ENCODE measurements around the gene RFX3. TPM values are rescaled to one million over a fixed set of nuclear protein-coding genes. Genes with fewer than 3 reads are reported as not detected.

The RFX3 gene
- total RNA-seq (2014; rRNA removed; shearing (Covaris generic)): 3.7 and 4.3 TPM in 2 replicates

DNA sequence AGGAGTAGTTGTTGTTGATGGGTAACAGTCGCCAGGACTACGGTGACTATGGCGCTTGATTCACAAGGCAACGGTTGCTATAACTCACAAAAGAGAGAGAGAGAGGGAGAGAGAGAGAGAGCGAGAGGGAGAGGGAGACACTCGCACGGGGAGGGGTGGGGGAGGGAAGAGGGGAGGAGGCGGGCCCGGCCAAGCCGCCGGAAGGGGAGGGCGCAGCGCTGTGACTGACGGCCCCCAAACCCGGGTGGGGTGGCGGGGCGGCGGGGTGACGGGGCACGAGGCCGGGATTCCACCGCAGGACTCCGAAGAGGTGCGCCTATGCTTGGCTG is at the start of gene RFX3:
Gene RFX3, minus strand, starts transcription at position 166 of the 329 bp plus-strand sequence. CDS start 130,413 bp downstream, outside the sequence.
- peak; percentile 89 for DNase-seq
- H3K36me3 ChIP-seq (replicated peaks; ENCODE audit: control insufficient read depth, insufficient read depth, low read length): no peaks in the 10 kb centered on the region; the same call in 1 of the 2 replicates
- H3K4me3 ChIP-seq (ENCODE audit: insufficient read depth, low read depth, low read length): peak within 1 kb of the TSS; percentile 95
- H3K27me3 ChIP-seq (ENCODE audit: control insufficient read depth, insufficient read depth, low read length): no peaks in the 10 kb centered on the region

- no peaks in the 10 kb centered on the region for H3K36me3 ChIP-seq (replicated peaks; ENCODE audit: control insufficient read depth, insufficient read depth, low read length)
- H3K4me3 ChIP-seq (ENCODE audit: insufficient read depth, low read depth, low read length): no peak overlapping the region
- DNase-seq: no peak
- H3K27me3 ChIP-seq (ENCODE audit: control insufficient read depth, insufficient read depth, low read length): no peaks in the 10 kb centered on the region
Measured at GRCh38 chr9:3571500-3571899, 45.7 kb upstream of the RFX3 start.

- no peaks in the 10 kb centered on the region for H3K36me3 ChIP-seq (replicated peaks; ENCODE audit: control insufficient read depth, insufficient read depth, low read length)
Measured at GRCh38 chr9:3569529-3569928, 43.7 kb upstream of the RFX3 start.

GRCh38 chr9:3567988-3568387 is 42.2 kb upstream of the RFX3 start:
- DNase-seq: no peak

More at GRCh38 chr9:3569529-3569928, 43.7 kb upstream of the RFX3 start:
- no peaks in the 10 kb centered on the region for H3K27me3 ChIP-seq (ENCODE audit: control insufficient read depth, insufficient read depth, low read length)
- no peak for DNase-seq
- H3K4me3 ChIP-seq (ENCODE audit: insufficient read depth, low read depth, low read length): no peak overlapping the region

GRCh38 chr9:3553076-3553765 is 27.4 kb upstream of the RFX3 start:
- no peak for DNase-seq
- H3K27me3 ChIP-seq (ENCODE audit: control insufficient read depth, insufficient read depth, low read length): no peaks in the 10 kb centered on the region
- H3K4me3 ChIP-seq (ENCODE audit: insufficient read depth, low read depth, low read length): no peak overlapping the region
- H3K36me3 ChIP-seq (replicated peaks; ENCODE audit: control insufficient read depth, insufficient read depth, low read length): no peaks in the 10 kb centered on the region

More at GRCh38 chr9:3567988-3568387, 42.2 kb upstream of the RFX3 start:
- Histone ChIP-seq H3K4me3 (ENCODE audit: insufficient read depth, low read depth, low read length) (no peak overlapping the region), H3K27me3 (ENCODE audit: control insufficient read depth, insufficient read depth, low read length) (no peaks in the 10 kb centered on the region), H3K36me3 (replicated peaks; ENCODE audit: control insufficient read depth, insufficient read depth, low read length) (no peaks in the 10 kb centered on the region)

- no peak for DNase-seq
- Histone ChIP-seq H3K27me3 (ENCODE audit: control insufficient read depth, insufficient read depth, low read length) (no peaks in the 10 kb centered on the region), H3K36me3 (replicated peaks; ENCODE audit: control insufficient read depth, insufficient read depth, low read length) (no peaks in the 10 kb centered on the region), H3K4me3 (ENCODE audit: insufficient read depth, low read depth, low read length) (no peak overlapping the region)
Measured at GRCh38 chr9:3549225-3549624, 23.4 kb upstream of the RFX3 start.

DNA sequence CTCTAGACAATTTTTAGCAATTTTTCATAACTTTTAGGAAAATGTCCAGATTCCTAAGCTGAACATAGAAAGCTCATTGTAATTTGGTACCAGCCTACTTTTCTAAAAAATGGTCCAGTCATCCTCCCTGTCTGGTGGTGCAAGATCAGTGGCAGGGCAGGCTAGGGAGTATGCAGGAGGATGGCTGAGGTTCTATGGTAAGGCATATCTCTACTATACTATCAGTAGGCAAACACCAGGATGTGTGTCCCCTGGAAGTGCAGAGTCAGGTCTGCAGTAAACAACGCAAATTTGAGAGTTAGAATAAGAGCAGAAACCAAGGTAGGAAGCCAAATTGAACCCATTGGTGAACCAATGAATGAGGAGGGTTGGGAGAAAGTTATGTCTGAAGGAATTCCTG is 22.8 kb upstream of the RFX3 start:
- Histone ChIP-seq H3K4me3 (ENCODE audit: insufficient read depth, low read depth, low read length) (no peak overlapping the region), H3K36me3 (replicated peaks; ENCODE audit: control insufficient read depth, insufficient read depth, low read length) (no peaks in the 10 kb centered on the region), H3K27me3 (ENCODE audit: control insufficient read depth, insufficient read depth, low read length) (no peaks in the 10 kb centered on the region)
- no peak for DNase-seq

- DNase-seq: no peak
- Histone ChIP-seq H3K4me3 (ENCODE audit: insufficient read depth, low read depth, low read length) (no peak overlapping the region), H3K36me3 (replicated peaks; ENCODE audit: control insufficient read depth, insufficient read depth, low read length) (no peaks in the 10 kb centered on the region), H3K27me3 (ENCODE audit: control insufficient read depth, insufficient read depth, low read length) (no peaks in the 10 kb centered on the region)
Measured at GRCh38 chr9:3541206-3541605, 15.4 kb upstream of the RFX3 start.

- no peak for DNase-seq
- H3K27me3 ChIP-seq (ENCODE audit: control insufficient read depth, insufficient read depth, low read length): no peaks in the 10 kb centered on the region
- H3K4me3 ChIP-seq (ENCODE audit: insufficient read depth, low read depth, low read length): no peak overlapping the region
- H3K36me3 ChIP-seq (replicated peaks; ENCODE audit: control insufficient read depth, insufficient read depth, low read length): no peaks in the 10 kb centered on the region
Measured at GRCh38 chr9:3534614-3535404, 9.0 kb upstream of the RFX3 start.

DNA sequence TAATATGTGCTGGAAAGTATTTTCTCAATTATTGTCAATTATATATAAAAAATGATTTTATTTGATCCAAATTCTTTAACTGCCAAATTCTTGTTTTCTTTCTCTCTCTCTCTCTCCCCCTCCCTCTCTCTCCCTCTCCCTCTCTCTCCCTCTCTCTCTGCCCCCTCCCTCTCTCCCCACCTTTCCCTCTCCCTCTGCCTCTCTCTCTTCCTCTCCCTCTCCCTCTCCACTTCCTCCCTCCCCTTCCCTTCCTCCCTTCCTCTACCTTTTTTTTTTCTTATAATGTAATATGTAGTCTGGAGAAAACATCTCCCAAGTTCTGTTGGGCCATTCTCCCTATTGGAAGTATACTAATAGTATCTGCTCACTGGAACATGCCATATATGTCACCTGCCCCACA is 6.4 kb upstream of the RFX3 start:
- H3K4me3 ChIP-seq (ENCODE audit: insufficient read depth, low read depth, low read length): no peak overlapping the region
- no peak for DNase-seq
- H3K27me3 ChIP-seq (ENCODE audit: control insufficient read depth, insufficient read depth, low read length): no peaks in the 10 kb centered on the region
- H3K36me3 ChIP-seq (replicated peaks; ENCODE audit: control insufficient read depth, insufficient read depth, low read length): no peaks in the 10 kb centered on the region

- Histone ChIP-seq H3K27me3 (ENCODE audit: control insufficient read depth, insufficient read depth, low read length) (no peaks in the 10 kb centered on the region), H3K4me3 (ENCODE audit: insufficient read depth, low read depth, low read length) (no peak overlapping the region), H3K36me3 (replicated peaks; ENCODE audit: control insufficient read depth, insufficient read depth, low read length) (no peaks in the 10 kb centered on the region)
- no peak for DNase-seq
Measured at GRCh38 chr9:3528451-3528850, 2.6 kb upstream of the RFX3 start.

DNA sequence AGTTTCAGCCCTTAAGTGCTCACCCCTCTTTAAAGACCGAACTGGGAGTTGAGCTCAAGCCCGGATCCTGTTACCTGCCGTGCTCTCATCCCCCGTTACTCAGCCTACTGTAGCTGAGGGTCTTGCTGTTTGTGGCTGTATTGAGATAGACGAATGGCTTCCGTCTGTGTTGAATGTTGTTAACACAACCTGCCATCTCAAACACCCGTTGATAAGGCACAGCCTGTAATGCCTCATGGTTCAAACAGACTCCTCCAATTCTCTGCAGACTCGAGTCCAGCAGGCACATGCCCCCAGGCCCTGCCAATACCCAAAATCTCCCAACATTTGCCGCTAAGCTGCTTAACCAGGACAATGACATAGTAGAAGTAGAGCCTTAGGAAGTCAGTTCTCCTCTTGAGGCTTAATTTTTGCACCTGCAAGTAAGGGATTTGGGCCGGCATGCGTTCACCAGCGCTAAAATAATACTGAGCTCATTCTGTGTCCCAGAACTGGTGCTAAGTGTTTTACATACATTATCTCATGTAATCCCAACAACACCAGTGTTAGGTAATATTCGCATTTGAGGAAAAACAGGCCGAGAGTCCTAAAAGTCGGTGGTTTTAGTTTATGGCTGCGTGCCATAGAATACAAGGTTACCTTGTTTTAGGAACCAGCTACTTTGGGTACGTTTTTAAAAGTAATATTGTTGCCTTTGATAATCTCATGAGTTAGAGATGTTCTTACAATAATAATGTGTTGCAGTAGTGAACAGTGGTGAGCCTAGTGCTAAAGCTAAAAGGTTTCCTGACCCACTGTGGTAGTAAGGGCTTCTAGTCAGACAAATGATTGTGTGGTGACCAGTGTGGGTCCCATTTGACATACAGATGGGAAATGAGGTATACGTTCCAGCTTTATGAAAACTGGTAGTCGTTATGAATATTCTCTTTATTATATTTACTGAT is 1.5 kb upstream of the RFX3 start:
- Histone ChIP-seq H3K4me3 (ENCODE audit: insufficient read depth, low read depth, low read length) (peak overlapping the region; percentile 95), H3K36me3 (replicated peaks; ENCODE audit: control insufficient read depth, insufficient read depth, low read length) (no peaks in the 10 kb centered on the region; the same call in 1 of the 2 replicates), H3K27me3 (ENCODE audit: control insufficient read depth, insufficient read depth, low read length) (no peaks in the 10 kb centered on the region)
- DNase-seq: no peak

DNA sequence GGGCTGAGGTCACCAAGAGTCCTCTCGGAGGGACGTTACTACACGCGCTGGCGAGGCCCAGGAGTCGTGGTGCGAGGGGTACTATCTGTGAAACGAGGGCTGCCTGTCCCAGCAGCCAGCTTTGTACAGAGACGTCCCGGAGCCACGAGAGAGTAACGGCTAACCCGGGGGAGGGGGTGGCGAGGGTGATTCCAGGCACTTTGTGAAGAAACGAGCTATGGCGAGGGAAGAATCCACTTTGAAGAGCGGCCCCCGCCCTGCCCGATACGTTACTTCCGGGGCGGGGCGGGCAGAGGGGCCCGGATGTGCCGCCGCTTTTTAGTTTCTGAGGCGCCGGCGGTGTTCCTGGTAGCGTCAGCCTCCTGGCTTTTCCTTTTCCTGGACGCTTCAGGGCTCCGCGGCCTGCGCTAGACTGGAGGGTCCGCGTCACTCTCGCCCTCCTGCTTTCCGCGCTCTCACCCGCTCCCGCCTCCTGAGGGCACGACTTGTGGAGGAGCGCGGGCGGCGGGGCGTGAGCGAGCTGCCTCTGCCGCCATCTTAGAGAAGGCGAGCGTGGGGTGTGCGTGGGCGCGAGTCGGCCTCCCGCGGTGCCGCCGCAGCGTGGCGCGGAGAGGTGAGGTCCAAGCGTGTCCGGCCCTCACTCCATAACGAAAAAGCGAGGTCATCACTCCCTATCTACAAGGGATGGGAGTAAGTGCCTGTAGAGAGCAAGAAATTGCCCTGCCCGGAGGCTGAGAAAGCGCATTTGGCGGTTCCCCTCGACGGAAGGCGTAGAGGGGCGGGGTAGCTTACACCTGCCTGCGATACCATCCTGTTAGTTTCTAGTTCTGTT is 580 bp upstream of the RFX3 start:
- H3K36me3 ChIP-seq (replicated peaks; ENCODE audit: control insufficient read depth, insufficient read depth, low read length): no peaks in the 10 kb centered on the region; the same call in 1 of the 2 replicates
- peak overlapping the region; percentile 95 for H3K4me3 ChIP-seq (ENCODE audit: insufficient read depth, low read depth, low read length)
- no peaks in the 10 kb centered on the region for H3K27me3 ChIP-seq (ENCODE audit: control insufficient read depth, insufficient read depth, low read length)
- peak; percentile 82 for DNase-seq

Measured in H7 (cell line).